Adrenal gland (tissue), 12 donors: ENCODE results near the gene GABRR2. TPM values are rescaled to one million over a fixed set of nuclear protein-coding genes. Genes with fewer than 3 reads are reported as not detected.
A peak's percentile ranks its signal among the peaks of the same experiment; 100 is the strongest.

Experiments
- DNase-seq, 7 donors: peaks; one replicate each; pipeline ENCODE4 v3.0.0-alpha.2; 2019 to 2020
- H3K27ac ChIP-seq, 5 donors: fragments of 200-600 bp; sonication (generic) in 4 of 5; 1 replicate in 3 of 5; 2 replicates in 2 of 5; pipeline versions ENCODE4 v1.5.1 to v1.8.0; 2016 to 2020; ENCODE audit warnings: mild to moderate bottlenecking in 1 of 5
- H3K27me3 ChIP-seq: fragments of 200-600 bp; 2 replicates; pipeline ENCODE4 v1.8.0; 2021
- H3K36me3 ChIP-seq, 2 donors: fragments of 200-600 bp; replicated peaks in 1 of 2; 1 replicate in 1 of 2; 2 replicates in 1 of 2; pipeline versions ENCODE4 v1.5.1 to v1.8.0; 2018 to 2022
- H3K4me1 ChIP-seq, 2 donors: fragments of 200-600 bp; replicated peaks in 1 of 2; 1 replicate in 1 of 2; 2 replicates in 1 of 2; pipeline versions ENCODE4 v1.5.1 to v1.8.0; 2018 to 2021
- H3K4me3 ChIP-seq, 4 donors: fragments of 200-600 bp; sonication (generic) in 3 of 4; one replicate each; pipeline ENCODE4 v1.5.1; 2016 to 2018
- H3K9me3 ChIP-seq, 3 donors: fragments of 200-600 bp; sonication (generic) in 1 of 3; replicated peaks in 1 of 3; 1 replicate in 2 of 3; 2 replicates in 1 of 3; pipeline versions ENCODE4 v1.5.1 to v1.8.0; 2016 to 2021
- POLR2A ChIP-seq, 2 donors: fragments of 450-650 bp; IDR thresholded peaks; one replicate each; pipeline ENCODE4 v1.6.1; 2017; ENCODE audit warnings: antibody characterized with exemption in 2 of 2, mild to moderate bottlenecking in 2 of 2, moderate library complexity in 1 of 2
- WGBS, 4 donors: extraction: QIAGEN DNeasy Blood & Tissue Kit in 2 of 4; methylation state at CpG; one replicate each; pipeline versions ENCODE4 v1.1.5 to v1.1.7; 2013 to 2017; 5-methylcytosine and 5-hydroxymethylcytosine counted together
- intact Hi-C, 2 donors: fragments of 100-400 bp; cut with DNase I; formaldehyde crosslinking; loops; one replicate each; pipeline versions ENCODE4 v1.14.1 to v1.15.0; 2022 to 2023
- polyA plus RNA-seq, 3 donors: library from polyadenylated mRNA; stranded (reverse); fragments of 200-250 nt in 2 of 3; fragments of 350-450 nt in 1 of 3; fragmentation: Illumina TruSeq in 1 of 3; extraction: RNeasy Lipid Tissue Mini Kit (QIAGEN cat#74804) in 1 of 3; gene quantifications; one replicate each; pipeline ENCODE4 v1.2.3, GENCODE V29; 2013 to 2014
- total RNA-seq, 9 donors: library from RNA; depleted of rRNA in 4 of 9; stranded (reverse); fragments of >200 nt in 4 of 9; fragments of 120-200 nt in 1 of 9; fragmentation: NEBNext Ultra II Directional in 1 of 9; extraction: Animal tissue kit (Norgen Biotek cat#: 25700) in 1 of 9; gene quantifications; one replicate each; pipeline versions ENCODE4 v1.1.0 to v1.2.4, GENCODE V29; 2013 to 2023
- TF ChIP-seq, protein P1 (sequence below), 6 experiments: fragments of 450-650 bp in 4 of 6; fragments of 200-600 bp in 2 of 6; sonication (generic) in 1 of 6; IDR thresholded peaks; 1 replicate in 5 of 6; 2 replicates in 1 of 6; pipeline versions ENCODE4 v1.5.1 to v1.8.0; 2016 to 2021; ENCODE audit warnings: antibody characterized with exemption in 6 of 6, mild to moderate bottlenecking in 2 of 6, moderate library complexity in 1 of 6
- donor health status: healthy with polysubstance abuse.
- donor health status: Bipolar disorder and iron deficiency.
- donor health status: DM: yes; HTN: yes; CAD: no.
- donor health status: DM: no; HTN: no; CAD: no.
- donor health status: DM: no; HTN: no; CAD: no.
- donor health status: DM: yes; HTN: yes; CAD: no.

Gene GABRR2
- total and polyA plus RNA-seq, 12 donors, result 0.17 to 2.4 (median 0.71) TPM; not detected in 2

DNA sequence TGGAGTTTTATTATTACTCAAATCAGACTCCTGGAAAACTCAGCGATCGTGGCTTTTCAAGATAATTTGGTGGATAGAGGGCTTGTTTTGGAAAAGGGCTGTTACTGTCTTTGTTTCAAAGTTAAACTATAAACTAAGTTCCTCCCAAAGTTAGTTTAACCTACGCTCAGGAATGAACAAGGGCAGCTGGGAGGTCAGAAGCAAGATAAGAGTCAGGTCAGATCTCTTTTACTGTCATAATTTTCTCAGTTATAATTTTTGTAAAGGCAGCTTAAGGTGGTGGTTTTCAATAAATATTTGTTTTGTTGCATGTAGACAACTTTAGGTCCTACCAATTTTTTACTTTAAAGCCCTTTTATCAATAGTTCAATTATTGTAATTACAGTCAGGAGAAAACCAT is 9.2 kb upstream of the GABRR2 start:
- H3K36me3 ChIP-seq, result peaks cover 0 to 7% of the 10 kb centered on the region in 2 donors

DNA sequence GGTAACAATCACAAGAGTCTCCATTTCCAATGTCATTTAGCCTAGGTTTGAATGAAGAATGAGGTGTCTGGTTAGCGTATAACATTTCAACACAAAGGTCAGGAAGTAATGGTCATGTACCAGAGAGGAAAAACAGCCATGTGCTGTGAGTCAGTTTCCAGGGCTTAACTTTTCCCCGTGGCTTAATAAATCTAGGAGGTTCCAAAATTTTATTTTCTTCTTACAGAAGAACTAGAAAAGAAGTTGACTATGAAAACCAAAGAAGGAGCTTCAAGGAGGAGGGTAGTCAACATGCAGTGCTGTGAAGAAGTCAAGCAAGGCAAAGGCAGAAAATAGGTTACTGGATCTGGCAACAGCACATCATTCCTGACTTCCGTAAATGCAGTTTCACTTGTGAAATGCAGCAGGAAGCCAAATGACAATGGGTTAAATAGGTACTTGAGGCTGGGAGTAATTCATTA is 8.4 kb upstream of the GABRR2 start:
- 60 to 68% (median 65%) methylated on average over 3 of the region's 3 CpGs for WGBS, 4 donors
- intact Hi-C loops, result no loop called here
- no peak overlapping the region for H3K27ac ChIP-seq

More for the DNA sequence above, 9.2 kb upstream of the GABRR2 start:
- no peak for DNase-seq
- Histone ChIP-seq H3K27me3 (no peaks in the 10 kb centered on the region), H3K4me3 (no peak overlapping the region), H3K9me3 (no peaks in the 10 kb centered on the region), H3K4me1 (no peaks in the 10 kb centered on the region), H3K27ac (no peak overlapping the region)
- TF ChIP-seq, protein P1, sequence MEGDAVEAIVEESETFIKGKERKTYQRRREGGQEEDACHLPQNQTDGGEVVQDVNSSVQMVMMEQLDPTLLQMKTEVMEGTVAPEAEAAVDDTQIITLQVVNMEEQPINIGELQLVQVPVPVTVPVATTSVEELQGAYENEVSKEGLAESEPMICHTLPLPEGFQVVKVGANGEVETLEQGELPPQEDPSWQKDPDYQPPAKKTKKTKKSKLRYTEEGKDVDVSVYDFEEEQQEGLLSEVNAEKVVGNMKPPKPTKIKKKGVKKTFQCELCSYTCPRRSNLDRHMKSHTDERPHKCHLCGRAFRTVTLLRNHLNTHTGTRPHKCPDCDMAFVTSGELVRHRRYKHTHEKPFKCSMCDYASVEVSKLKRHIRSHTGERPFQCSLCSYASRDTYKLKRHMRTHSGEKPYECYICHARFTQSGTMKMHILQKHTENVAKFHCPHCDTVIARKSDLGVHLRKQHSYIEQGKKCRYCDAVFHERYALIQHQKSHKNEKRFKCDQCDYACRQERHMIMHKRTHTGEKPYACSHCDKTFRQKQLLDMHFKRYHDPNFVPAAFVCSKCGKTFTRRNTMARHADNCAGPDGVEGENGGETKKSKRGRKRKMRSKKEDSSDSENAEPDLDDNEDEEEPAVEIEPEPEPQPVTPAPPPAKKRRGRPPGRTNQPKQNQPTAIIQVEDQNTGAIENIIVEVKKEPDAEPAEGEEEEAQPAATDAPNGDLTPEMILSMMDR (IDR thresholded peaks at IDR 0.05), result no peak
- TF ChIP-seq POLR2A (IDR thresholded peaks at IDR 0.05), result no peak
- intact Hi-C loops, result no loop called here
- 90 to 93% (median 92%) methylated on average over 3 of the region's 3 CpGs for WGBS, 4 donors

DNA sequence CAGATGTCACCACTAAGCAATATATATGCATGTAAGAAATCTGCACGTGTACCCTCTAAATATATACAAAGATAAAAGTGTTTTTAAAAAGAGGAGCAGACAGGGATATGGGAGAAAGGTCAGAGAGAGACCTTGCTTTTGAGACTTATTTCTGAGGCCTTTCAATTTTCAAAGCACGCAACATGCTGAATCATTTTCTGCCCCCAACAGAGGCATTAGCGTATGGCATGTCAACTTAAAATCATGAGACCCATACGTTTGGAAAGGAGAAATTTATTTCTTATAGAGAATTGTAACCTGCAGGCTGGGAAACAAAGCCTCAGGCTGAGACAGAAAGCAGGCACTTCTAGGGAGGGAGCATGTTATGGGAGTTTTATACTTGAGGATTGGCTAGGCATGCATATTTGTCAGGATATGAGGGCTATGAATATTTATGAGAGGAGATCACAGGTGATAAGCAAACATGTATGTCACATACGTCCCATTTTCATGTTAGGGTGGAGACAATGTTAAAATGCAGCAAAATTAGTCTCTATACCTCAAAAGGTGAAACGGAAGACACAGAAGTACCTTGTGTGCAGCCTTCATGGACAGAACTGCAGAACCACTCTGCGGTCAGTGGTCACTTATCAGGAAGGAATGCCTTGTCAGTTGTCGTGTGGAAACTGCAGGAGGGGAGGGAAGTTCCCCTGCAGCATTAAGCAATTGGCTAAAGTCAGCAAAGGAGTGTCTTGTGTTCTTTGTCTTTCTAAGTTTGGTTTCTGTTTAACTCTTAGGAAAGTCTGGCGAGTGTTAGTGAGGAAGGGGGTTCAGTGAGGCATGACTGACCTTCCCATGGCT is 6.3 kb upstream of the GABRR2 start:
- no peaks in the 10 kb centered on the region for H3K9me3 ChIP-seq
- H3K4me1 ChIP-seq, result no peaks in the 10 kb centered on the region
- no peak overlapping the region for H3K4me3 ChIP-seq
- H3K27ac ChIP-seq, result no peak overlapping the region
- intact Hi-C loops, result no loop called here
- peak in 2 of 7 donors; percentile 27 to 28 for DNase-seq
- WGBS, 4 donors, result 68 to 78% (median 73%) methylated on average over 8 to 9 of the region's 9 CpGs
- TF ChIP-seq POLR2A (IDR thresholded peaks at IDR 0.05), result no peak
- TF ChIP-seq, protein P1 (IDR thresholded peaks at IDR 0.05), result no peak
- H3K27me3 ChIP-seq, result no peaks in the 10 kb centered on the region
- no peaks in the 10 kb centered on the region for H3K36me3 ChIP-seq

More for the DNA sequence above, 8.4 kb upstream of the GABRR2 start:
- TF ChIP-seq POLR2A (IDR thresholded peaks at IDR 0.05), result no peak
- TF ChIP-seq, protein P1 (IDR thresholded peaks at IDR 0.05), result no peak
- Histone ChIP-seq H3K9me3 (no peaks in the 10 kb centered on the region), H3K36me3 (no peaks in the 10 kb centered on the region), H3K4me3 (no peak overlapping the region), H3K27me3 (no peaks in the 10 kb centered on the region), H3K4me1 (no peaks in the 10 kb centered on the region)
- DNase-seq, result no peak

DNA sequence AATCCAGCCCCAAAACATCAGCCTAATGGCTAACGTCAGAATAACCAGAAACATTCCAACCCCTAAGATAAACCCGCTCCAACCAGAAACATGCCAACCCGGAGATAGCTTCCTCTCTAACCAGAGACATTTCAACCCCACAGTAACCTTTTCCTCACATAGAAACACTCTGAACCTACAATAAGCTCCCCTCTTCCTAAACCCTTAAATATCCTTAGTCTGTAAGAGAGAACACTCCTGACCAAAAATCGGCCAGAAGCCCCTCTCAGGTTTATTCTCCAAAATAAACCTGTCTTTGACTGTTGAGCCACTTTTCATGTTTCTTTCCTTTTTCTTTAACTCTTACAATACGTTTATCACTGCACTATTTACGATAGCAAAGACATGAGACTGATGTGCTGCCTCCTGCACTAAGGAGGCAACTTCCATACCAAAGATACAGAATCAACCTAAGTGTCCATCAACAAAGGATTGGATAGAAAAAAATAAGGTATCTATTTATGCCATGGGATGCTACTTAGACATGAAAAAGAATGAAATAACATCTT is 5.0 kb upstream of the GABRR2 start:
- intact Hi-C loops, result no loop called here

More for the DNA sequence above, 5.0 kb upstream of the GABRR2 start:
- no peaks in the 10 kb centered on the region for H3K9me3 ChIP-seq
- H3K4me3 ChIP-seq, result no peak overlapping the region
- H3K27ac ChIP-seq, result no peak overlapping the region
- H3K4me1 ChIP-seq, result no peaks in the 10 kb centered on the region
- 92 to 95% (median 92%) methylated on average over 6 of the region's 6 CpGs for WGBS, 4 donors
- no peaks in the 10 kb centered on the region for H3K27me3 ChIP-seq
- no peak for DNase-seq
- TF ChIP-seq, protein P1 (IDR thresholded peaks at IDR 0.05), result no peak
- no peak for TF ChIP-seq POLR2A (IDR thresholded peaks at IDR 0.05)
- H3K36me3 ChIP-seq, result no peaks in the 10 kb centered on the region
